Hepatocyte (in vitro differentiated cells): ENCODE data around the gene RGS5.

ENCODE experiments used
- CTCF ChIP-seq: fragments of 200-600 bp; sonication (generic); IDR thresholded peaks from 2 replicates; pipeline ENCODE4 v1.5.1; 2016; ENCODE audit warnings: antibody characterized with exemption, mild to moderate bottlenecking; ENCODE audit not compliant: poor library complexity
- EZH2 ChIP-seq: fragments of 200-600 bp; sonication (generic); IDR thresholded peaks from 2 replicates; pipeline ENCODE4 v1.6.1; 2016; ENCODE audit warnings: antibody characterized with exemption, mild to moderate bottlenecking, borderline replicate concordance
- EZH2phosphoT487 ChIP-seq: fragments of 200-600 bp; sonication (generic); IDR thresholded peaks from one replicate; pipeline ENCODE4 v1.6.1; 2018; ENCODE audit warnings: antibody characterized with exemption, mild to moderate bottlenecking, low read depth, moderate library complexity; ENCODE audit not compliant: unreplicated experiment, severe bottlenecking

GRCh38 chr1:163250382-163250974 is 47.8 kb upstream of the RGS5 start:
- no peak for TF ChIP-seq CTCF
- no peak for TF ChIP-seq EZH2phosphoT487
- no peak for TF ChIP-seq EZH2
